Left lobe of liver (tissue), 2 donors: ENCODE results near the gene IGLL1. TPM values are rescaled to one million over a fixed set of nuclear protein-coding genes. Genes with fewer than 3 reads are reported as not detected.

Experiments used
- ATAC-seq: fragments of 200-7000 bp; cut with Tn5 transposase; one replicate; pipeline ENCODE4 v1.9.1; 2020; ENCODE audit warnings: mild to moderate bottlenecking, moderate library complexity
- DNase-seq: peaks from one replicate; pipeline ENCODE4 v3.0.0-alpha.2; 2020; ENCODE audit warnings: low spot score
- total RNA-seq: library from RNA; stranded (reverse); gene quantifications from one replicate; pipeline ENCODE4 v1.2.1, GENCODE V29; 2021
- donor health status: DM: no; HTN: no; CAD: no; lungs with moderate emphysema.
- donor health status: DM: no; HTN: yes; CAD: no.

The IGLL1 gene
- total RNA-seq, 1 donor from 2014 or later = not detected

GRCh38 chr22:23530766-23531282 lies 49.3 kb downstream of the IGLL1 start:
- no peak for ATAC-seq
- DNase-seq = no peak

- no peak for DNase-seq
- ATAC-seq = no peak
Measured at GRCh38 chr22:23530106-23530505, 50.0 kb downstream of the IGLL1 start.

GRCh38 chr22:23529166-23530103 lies 50.7 kb downstream of the IGLL1 start:
- DNase-seq = no peak
- no peak for ATAC-seq

- no peak for ATAC-seq
- no peak for DNase-seq
Measured at GRCh38 chr22:23527971-23528740, 51.9 kb downstream of the IGLL1 start.

GRCh38 chr22:23526596-23527316 lies 53.3 kb downstream of the IGLL1 start:
- DNase-seq (no peak), ATAC-seq (no peak)

GRCh38 chr22:23525510-23525909 lies 54.6 kb downstream of the IGLL1 start:
- ATAC-seq = no peak
- DNase-seq = no peak

- no peak for DNase-seq
- no peak for ATAC-seq
Measured at GRCh38 chr22:23524226-23524625, 55.9 kb downstream of the IGLL1 start.

- DNase-seq (no peak), ATAC-seq (no peak)
Measured at GRCh38 chr22:23523713-23524112, 56.4 kb downstream of the IGLL1 start.

Other genes starting within 250 kb of the IGLL1 start
- gene DRICH1, start 52.0 kb upstream of the IGLL1 start, total RNA-seq = 0.18 TPM
- not detected for gene RGL4, start 110.7 kb upstream of the IGLL1 start, total RNA-seq
- 0.96 TPM for gene ZNF70, start 170.8 kb upstream of the IGLL1 start, total RNA-seq
- gene VPREB3, start 174.1 kb upstream of the IGLL1 start, total RNA-seq = 0.40 TPM
- gene C22orf15, start 182.7 kb upstream of the IGLL1 start, total RNA-seq = not detected
- gene CHCHD10, start 187.7 kb upstream of the IGLL1 start, total RNA-seq = 320 TPM
- 0.38 TPM for gene MMP11, start 192.6 kb upstream of the IGLL1 start, total RNA-seq
- 25.7 TPM for gene SMARCB1, start 206.7 kb upstream of the IGLL1 start, total RNA-seq